Right lobe of liver (tissue), 4 donors: ENCODE measurements around the gene AVPI1.

ENCODE experiments used
- CTCF ChIP-seq, 4 donors: fragments of 200-600 bp in 3 of 4; fragments of 450-650 bp in 1 of 4; IDR thresholded peaks; one replicate each; pipeline versions ENCODE4 v1.5.1 to v1.8.0; 2016 to 2022; ENCODE audit warnings: antibody characterized with exemption in 4 of 4, mild to moderate bottlenecking in 2 of 4
- POLR2A ChIP-seq: fragments of 450-650 bp; IDR thresholded peaks from one replicate; pipeline ENCODE4 v1.6.1; 2017; ENCODE audit warnings: antibody characterized with exemption, mild to moderate bottlenecking
- donor health status: DM: no; HTN: no; CAD: no.
- donor health status: DM: no; HTN: no; CAD: no.
- donor health status: DM: no; HTN: yes; CAD: no.

DNA sequence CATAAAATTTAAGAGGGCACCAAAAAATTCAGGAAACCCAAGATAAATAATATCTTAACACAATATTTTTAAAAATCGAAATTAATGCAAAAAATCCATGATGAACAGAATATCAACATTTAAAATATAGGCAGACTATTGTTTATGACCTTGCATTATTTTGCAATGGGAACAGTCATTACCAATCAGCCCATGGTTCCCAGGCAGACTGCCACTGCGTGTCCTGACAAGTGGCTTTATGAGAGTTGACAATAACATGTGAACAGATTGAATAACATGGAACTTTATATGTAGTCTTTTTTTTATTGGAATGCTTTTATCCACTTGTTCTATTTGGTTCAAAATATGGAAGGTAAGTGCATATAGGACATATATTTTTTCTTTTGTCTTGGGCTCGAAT is 3.1 kb upstream of the AVPI1 start:
- TF ChIP-seq CTCF (IDR thresholded peaks at IDR 0.05): no peak
- no peak for TF ChIP-seq POLR2A
